Measurements from ENCODE around the gene SLC6A3.

DNA sequence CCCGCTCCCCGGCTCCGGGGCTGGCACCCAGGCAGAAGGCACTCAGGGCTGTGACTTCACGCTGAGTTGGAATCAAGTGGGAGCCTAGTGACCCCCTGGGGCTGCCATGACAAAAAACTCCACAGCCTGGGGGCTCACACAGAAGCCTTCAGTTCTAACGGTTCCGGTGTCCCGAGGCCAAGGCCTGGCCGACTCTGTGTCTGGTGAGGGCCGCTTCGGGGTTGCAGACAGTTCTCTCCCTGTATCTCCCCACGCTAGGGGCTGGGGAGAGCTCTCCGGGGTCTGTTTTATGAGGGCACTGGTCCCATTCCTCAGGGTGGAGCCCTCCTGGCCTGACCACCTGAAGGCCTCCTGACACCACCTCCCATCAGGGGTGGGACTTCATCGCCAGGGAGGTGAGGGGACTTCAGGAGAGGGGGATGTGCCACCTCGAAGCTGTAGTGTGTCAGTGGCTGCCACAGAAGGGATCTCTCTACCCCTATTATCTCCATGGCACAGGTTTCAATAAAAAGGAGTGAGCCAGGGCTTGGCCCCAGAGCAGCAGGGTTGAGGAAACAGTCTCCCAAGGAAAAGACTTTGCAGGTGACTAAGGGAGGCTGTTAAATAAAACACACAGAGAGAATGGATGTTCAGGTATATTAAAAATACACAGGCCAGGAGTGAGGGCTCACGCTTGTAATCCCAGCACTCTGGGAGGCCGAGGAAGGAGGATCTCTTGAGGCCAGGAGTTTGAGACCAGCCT lies 1.5 kb upstream of the SLC6A3 start:
- TF ChIP-seq, protein P1, sequence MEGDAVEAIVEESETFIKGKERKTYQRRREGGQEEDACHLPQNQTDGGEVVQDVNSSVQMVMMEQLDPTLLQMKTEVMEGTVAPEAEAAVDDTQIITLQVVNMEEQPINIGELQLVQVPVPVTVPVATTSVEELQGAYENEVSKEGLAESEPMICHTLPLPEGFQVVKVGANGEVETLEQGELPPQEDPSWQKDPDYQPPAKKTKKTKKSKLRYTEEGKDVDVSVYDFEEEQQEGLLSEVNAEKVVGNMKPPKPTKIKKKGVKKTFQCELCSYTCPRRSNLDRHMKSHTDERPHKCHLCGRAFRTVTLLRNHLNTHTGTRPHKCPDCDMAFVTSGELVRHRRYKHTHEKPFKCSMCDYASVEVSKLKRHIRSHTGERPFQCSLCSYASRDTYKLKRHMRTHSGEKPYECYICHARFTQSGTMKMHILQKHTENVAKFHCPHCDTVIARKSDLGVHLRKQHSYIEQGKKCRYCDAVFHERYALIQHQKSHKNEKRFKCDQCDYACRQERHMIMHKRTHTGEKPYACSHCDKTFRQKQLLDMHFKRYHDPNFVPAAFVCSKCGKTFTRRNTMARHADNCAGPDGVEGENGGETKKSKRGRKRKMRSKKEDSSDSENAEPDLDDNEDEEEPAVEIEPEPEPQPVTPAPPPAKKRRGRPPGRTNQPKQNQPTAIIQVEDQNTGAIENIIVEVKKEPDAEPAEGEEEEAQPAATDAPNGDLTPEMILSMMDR (conservative IDR thresholded peaks at IDR 0.05; ENCODE audit: low read length): no peak
- TF ChIP-seq EZH2phosphoT487 (IDR thresholded peaks at IDR 0.05; ENCODE audit: borderline replicate concordance): no peak
